Measurements from ENCODE around the gene STRIP2.

- TF ChIP-seq CTCF (optimal IDR thresholded peaks at IDR 0.05 in 1 of 3, IDR thresholded peaks at IDR 0.05 in 1 of 3, conservative IDR thresholded peaks at IDR 0.05 in 1 of 3; ENCODE audit: extremely low read depth in 1 of 3, insufficient read depth in 2 of 3, low read length in 3 of 3), result no peak
- no peak for TF ChIP-seq EZH2 (IDR thresholded peaks at IDR 0.05; ENCODE audit: low read length)
Measured at GRCh38 chr7:129386506-129386905, 47.7 kb upstream of the STRIP2 start.
